HL-60/S4 treated with retinoic acid at 250 ng/mL for 4 days and 3 days (cell line): ENCODE measurements around the gene AGBL5.

Source experiments
- in situ Hi-C: fragments of 300-500 bp; cut with MboI; formaldehyde crosslinking; loops from 2 replicates; pipeline ENCODE4 v1.7.0; 2022; ENCODE audit warnings: low sequenced_read_pairs

AGBL5 gene

DNA sequence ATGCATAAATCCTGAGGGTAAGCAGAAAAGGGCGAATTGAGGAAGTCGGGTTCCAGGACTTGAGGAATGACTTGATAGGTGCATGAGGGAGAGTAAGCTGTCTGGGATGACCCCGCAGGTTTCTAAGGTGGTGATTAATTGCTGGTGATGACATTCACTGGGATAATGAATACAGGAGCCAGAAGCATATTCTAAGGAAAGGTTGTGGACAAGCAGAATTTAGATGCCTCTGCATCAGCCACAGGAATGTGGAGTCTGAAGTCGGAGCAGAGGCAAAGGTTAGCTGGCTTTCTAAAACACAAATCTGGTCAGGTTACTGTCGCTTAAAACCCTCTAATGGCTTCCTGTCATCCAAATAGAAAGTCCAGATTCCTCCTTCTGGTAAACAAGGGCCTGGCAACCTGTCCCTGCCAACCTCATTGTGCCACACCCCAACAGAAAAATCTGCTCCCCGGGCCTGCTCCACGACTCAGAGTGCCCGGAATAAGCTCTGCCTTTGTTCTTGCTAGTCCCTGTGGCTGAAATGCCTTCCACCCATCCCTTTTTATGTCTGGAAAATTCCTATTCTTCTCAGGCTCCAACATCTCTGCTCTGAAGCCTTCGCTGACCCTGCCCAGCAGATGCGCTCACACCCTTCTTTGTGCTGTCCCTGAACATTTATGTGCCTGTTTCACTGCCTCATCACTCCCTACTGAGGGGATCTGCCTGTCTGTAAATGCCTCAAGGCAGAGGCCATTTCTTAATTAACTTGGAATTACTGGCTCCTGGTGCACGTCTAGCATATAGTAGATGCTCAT lies 30.0 kb upstream of the AGBL5 start:
- in situ Hi-C loops = no loop called here

DNA sequence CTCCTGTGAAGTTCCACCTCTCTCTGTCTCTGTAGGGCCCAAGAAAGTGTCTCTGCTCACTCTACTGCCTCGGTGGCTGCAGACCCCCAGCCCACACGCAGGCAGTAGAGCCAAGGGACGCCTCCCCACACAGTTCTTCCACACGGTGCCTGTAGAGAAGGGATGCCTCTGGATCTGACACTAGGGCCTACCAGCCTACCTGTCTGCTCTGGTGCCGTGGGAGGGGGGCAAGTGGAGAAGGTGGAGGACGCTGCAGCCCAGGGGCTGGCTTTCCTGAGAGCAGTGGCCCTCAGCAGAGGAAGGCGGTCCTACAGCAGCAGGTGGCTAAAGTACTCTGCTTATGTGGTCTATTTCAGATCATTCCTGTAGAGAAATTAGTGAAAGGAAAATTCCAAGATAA lies 27.7 kb upstream of the AGBL5 start:
- in situ Hi-C loops = no loop called here

DNA sequence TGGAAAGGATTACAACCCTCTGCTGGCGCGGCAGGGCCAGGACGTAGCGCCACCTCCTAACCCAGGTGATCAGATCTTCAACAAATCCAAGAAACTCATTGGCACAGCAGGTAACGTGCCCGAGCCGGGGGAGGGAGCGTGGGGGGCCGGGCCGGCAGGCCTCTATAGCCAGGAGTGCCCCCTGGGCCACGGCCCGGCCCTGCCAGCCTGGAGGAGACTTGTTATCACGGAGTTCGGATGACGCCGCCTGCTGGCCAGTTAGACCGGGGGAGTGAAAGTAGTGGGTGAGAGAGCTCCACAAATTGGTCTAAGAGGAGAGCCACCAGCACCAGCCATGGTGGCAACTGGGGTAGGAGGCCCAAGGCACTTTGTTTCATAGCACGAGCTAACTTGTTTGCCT lies 27.3 kb upstream of the AGBL5 start:
- in situ Hi-C loops = no loop called here

DNA sequence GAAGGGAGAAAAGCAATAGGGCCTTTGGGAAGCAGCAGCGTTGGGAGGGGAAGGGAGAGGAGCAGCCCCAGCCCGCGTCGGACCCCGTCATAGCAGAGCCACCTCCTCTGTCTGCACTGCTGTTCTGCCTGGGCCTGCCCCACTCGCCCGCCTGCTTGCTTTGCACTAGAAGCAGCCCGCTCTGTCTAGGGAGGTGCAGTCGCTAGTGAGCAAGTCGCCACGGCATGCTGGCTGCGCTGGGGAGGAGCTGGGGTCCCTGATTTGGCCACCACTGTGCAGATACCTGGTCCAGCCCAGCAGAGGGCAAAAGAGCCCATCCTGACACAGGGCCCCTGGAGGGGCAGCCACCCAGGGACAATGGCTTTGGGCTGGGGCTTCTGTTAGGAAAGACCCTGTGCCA lies 26.7 kb upstream of the AGBL5 start:
- in situ Hi-C loops = no loop called here

DNA sequence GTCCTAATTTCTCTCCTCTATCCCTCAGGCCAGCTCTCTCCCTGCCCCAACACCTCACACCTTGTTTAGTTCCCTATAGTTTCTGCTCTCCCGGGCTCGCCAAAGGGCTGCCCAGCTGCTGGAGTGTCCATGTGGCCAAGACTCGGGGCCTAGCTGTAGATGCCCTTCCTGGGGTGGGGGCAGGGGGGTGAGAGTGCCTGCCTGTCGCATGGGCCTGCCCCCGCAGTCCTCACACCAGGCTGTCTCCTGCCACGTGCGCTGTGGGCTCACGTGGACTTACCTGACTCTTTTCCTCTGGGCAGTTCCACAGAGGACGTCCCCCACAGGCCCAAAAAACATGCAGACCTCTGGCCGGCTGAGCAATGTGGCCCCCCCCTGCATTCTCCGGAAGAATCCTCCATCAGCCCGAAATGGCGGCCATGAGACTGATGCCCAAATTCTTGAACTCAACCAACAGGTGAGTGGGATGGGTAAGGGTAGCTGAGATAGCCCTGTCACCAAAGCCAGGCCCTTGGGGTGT lies 26.1 kb upstream of the AGBL5 start:
- in situ Hi-C loops = no loop called here

DNA sequence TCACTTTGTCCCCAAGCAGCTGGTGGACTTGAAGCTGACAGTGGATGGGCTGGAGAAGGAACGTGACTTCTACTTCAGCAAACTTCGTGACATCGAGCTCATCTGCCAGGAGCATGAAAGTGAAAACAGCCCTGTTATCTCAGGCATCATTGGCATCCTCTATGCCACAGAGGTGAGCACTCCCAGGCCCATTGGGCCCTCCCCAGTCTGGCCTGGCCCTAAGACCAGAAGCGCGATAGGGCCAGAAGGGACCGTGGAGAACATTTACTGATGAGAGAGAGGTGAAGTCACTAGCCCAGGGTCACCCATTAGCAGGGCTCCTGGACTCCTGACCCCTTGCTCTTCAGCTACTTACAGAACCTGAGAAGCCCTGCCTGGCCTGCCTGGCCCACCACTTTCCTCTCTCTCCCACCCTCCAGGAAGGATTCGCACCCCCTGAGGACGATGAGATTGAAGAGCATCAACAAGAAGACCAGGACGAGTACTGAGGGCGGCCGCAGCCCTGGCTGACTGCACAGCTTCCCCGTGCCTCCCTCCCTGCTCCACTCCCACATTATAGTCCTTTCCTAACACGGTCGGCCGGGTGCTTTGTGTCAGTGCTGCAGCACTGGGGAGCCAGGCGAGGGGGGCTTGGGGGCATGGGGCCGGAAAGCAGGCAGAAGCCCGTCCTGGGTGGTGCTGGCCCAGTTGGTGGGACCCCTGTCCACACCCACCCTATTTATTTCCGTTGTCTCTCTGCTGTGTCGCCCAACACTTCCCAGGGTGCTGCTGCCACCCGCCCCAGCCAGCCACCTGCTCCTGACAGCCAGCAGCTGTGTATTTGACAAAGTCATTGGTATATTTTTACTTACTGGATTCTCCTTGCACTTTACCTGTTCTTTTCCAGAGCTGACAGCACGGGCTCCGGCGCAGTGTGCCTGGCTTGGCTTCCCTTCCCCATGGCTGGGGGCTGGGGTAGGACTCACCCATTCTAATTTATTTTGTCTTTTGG lies 25.3 kb upstream of the AGBL5 start:
- in situ Hi-C loops = no loop called here

DNA sequence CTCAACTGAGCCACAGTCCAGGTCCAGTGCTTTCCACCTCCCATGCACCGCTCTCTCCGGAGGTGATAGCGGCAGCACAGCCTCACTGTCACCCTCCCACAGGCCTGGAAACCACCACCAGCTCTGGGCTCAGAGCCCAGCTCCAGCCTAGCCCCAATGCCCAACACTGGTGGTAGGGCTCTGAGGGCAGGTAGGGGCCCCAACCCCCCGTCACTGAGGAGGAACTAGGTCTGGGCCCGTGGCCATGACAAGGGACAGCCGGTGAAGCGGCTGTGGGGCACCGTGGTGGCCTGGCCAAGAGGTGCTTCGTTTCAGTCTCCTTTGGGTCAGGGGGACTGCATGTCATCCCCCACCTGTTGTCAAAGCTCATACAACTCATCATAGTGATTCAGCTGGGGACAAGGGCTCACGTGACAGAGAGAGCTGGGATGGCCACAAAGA lies 24.2 kb upstream of the AGBL5 start:
- in situ Hi-C loops = no loop called here

DNA sequence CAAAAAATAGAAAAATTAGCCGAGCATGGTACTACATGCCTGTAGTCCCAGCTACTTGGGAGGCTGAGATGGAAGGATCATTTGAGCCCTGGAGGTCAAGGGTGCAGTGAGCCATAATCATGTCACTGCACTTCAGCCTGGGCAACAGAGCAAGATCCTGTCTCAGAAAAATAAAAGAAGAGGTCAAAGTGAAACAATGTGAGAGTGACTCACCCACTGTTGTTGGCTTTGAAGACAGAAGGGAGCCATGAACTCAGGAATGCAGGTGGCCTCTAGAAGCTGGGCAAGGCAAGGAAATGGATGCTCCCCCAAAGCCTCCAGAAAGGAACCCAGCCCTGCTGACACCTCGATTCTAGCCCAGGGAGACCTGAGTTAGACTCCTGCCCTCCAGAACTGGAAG lies 22.4 kb upstream of the AGBL5 start:
- in situ Hi-C loops = no loop called here

DNA sequence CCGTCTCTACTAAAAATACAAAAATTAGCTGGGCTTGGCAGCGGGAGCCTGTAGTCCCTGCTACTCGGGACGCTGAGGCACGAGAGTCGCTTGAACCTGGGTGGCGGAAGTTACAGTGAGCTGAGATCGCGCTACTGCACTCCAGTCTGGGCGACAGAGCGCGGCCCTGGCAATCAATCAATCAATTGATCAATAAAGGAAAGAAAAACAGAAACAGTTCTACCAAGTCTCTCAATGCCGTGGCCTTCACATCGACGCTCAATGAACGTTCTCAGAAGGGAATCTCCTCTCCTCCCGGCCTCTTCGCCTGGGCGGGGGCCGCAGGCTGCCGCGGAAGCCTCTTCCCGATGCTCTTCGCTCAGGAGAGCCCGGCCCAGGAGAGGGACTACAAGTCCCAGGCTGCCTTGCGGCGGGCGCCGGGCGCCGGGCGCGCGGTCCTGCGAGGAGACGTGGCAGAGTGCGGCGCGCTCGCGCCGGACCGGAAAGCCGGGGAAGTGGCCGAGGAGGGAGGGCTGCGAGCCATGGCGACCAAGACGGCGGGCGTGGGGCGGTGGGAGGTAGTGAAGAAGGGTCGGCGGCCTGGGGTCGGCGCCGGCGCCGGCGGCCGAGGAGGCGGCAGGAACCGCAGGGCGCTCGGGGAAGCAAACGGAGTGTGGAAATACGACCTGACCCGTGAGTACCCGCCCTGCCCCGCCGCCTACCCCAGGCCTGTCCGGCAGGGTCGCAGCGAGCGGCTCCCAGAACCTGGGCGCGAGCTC lies 18.8 kb upstream of the AGBL5 start, which contains the start of gene TMEM214:
TSS of gene TMEM214 (plus strand) at position 471 of the 758 bp plus-strand sequence. CDS start at position 522, 51 bp downstream.
- in situ Hi-C loops = no loop called here

DNA sequence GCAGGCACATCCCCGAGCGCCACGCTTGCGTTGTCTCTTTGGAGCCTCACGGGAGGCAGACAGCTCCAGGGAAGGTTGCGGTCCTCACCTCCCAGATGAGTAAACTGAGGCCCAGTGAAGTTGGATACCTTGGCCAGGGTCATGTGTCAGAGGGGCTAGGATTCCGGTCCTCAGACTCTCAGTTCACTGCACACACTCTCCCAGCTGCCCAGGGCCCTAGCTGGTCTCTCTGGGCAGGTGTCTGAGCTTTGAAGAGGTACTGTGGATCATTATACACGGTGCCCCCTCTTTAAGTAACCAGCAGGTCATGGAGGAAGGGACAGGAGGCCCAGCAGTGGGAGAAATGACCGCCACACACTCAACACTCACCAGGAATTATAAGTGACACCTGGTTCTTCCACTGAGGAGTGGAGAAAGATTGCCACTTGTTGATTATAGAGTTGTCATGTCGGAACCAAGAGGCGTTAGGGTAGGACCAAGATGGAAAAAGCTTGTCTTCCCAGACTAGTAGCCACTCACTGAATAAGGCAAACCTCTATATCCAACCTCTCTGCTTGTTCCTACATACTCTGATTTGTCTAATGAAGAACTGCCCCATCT lies 18.1 kb upstream of the AGBL5 start:
- in situ Hi-C loops = no loop called here

DNA sequence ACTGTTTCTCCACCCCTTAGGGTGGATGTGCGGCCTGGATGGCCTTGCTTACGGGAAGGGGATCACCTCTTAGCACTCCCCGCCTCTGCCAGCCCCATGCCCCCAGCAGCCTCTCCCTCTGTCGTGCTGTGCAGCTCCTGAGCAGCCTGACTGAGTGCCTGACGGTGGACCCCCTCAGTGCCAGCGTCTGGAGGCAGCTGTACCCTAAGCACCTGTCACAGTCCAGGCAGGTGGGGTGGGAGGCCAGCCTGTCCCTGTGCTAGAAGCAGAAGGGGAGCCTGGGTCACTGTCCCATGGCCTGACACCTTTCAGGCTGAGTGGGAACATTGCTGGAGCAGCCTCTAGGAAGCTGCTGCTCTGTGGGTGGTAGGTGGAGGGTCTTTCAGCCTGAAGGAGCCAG lies 13.5 kb upstream of the AGBL5 start:
- in situ Hi-C loops = no loop called here

DNA sequence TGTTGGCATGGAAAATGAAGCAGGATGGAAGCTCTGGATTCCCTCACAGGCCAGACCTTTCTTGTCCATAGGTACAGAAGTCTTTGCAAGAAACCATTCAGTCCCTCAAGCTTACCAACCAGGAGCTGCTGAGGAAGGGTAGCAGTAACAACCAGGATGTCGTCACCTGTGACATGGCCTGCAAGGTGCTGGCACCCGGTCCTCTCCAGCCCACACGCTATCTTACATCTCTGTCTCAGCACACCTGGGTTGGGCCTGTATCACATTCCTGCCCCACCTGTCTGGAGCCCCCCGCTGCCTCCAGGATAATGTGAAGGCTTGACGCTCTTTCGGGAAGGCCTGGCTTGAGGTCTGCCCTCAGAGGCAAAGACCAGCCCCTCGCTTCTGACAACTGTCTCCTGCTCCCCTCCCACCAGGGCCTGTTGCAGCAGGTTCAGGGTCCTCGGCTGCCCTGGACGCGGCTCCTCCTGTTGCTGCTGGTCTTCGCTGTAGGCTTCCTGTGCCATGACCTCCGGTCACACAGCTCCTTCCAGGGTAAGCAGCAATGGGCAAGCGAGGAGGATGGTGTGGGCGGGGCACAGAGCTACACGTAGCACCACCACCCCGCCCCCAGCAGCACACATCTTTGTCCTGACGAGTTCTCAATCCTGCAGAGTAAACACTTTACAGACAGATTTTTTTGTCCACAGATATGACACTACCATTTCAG lies 12.7 kb upstream of the AGBL5 start:
- in situ Hi-C loops = no loop called here

DNA sequence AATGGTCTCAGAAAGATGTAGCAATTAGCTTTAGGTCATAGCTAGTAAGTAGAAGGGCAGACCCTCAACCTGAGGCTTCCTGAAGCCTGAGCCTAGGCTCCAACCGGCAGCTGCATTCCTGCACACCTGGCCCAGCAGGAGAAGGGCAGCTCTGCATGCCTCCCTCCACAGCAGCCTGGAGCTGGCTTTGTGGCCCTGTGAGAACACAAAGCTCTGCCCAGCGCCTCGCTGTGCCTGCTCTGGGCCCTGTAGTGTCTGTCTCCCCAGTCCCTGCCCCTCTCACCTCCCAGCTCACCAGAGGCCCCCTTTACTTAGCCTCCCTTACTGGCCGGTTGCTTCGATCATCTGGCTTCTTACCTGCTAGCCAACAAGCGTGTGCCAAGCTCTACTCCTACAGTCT lies 12.0 kb upstream of the AGBL5 start:
- in situ Hi-C loops = no loop called here

DNA sequence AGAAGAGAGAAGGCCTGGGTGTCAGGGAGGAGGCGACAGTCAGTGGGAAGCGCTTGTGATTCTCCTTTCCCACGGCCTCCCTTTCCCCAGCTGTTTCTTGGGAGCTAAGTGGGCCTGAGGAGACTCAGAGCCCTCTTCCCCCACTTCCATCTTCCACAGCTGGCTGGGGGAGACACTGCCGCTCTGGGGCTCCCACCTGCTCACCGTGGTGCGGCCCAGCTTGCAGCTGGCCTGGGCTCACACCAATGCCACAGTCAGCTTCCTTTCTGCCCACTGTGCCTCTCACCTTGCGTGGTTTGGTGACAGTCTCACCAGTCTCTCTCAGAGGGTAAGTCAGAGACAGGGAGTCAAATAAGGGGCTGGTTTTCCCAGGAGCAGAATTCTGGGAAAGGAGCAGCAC lies 11.6 kb upstream of the AGBL5 start:
- in situ Hi-C loops = no loop called here

DNA sequence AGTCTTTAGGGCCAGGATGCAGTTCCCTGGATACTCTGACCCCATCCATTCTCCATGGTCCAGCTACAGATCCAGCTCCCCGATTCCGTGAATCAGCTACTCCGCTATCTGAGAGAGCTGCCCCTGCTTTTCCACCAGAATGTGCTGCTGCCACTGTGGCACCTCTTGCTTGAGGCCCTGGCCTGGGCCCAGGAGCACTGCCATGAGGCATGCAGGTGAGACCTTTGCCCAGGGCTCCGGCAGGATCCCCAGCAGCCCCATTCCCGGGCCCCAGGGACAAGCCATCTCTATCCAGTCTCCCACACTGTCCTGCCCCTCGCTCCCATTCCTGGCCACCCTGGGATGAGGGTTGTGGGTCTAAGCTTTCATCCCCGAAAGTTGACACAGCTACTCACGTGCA lies 11.2 kb upstream of the AGBL5 start:
- in situ Hi-C loops = no loop called here

DNA sequence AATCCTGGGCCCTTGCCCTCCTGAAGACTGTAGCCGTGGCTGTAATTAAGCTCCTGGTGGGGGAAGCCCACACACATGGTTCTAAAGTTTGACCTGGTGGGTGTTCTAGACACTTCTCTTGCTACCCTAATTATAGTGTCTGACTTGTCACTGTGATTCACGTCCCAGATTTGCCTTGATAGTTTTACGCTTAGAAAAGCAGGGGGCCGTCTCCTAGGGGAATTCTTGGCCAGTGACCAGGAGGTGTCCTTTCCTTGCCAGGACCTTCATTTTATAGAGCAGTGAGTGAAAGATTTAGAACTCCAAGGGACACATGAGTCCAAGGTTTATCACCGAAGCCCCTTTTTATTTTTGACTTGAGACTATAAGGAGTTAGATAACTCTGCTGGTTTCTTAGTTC lies 9.7 kb upstream of the AGBL5 start:
- in situ Hi-C loops = no loop called here

DNA sequence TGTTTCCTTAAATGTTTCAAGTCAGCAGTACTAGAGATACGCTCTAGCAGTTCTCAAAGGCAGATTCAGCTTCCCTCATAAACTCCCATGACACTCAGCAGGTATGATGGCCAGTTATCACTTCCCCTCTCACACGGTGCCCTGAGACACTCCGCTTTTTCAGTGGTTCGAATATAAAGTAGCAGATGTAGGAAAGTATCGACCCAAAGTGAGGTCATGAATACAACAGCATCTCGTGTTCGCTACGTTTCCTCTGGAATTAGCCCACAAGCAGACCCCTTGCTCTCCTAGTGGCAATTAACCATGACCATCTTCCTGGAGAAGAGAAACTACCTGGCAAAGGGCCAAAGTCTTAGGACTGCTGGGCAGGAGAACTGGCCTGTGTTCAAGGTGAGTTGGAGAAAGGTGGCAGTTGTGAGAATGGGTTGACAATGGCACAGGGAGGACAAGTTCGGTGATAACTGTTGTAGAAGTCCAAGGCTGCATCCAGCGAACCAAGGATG lies 9.3 kb upstream of the AGBL5 start:
- in situ Hi-C loops = no loop called here

DNA sequence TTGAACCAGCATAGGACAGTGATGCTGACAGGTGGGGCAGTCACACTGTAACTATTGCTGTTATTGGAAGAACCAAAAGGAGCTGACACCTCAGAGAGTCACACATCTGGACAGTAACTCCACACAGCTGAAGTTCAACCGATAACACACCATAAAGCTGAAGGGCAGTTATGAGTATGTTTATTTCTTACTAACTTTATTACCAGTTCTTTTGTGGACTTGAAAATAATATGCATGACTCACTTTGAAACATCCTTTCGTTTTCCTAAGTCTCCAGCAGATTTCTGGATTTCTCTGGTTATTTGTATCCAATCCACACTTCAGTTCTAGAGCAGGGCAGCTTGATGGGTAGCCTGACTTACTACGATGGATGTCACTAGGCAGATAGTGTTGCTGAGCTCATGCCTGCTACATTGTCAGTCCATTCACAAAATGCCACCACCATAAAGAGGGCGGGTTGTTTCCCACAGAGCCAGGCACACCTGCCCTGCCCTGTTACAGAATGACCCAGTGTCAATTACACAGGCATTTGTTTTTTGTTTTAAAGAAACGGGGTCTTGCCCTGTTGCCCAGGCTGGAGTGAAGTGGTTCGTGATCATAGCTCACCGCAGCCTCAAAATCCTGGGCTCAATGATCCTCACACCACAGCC lies 8.4 kb upstream of the AGBL5 start:
- in situ Hi-C loops = no loop called here
